Measurements from ENCODE around the gene SEMA4B.

DNA sequence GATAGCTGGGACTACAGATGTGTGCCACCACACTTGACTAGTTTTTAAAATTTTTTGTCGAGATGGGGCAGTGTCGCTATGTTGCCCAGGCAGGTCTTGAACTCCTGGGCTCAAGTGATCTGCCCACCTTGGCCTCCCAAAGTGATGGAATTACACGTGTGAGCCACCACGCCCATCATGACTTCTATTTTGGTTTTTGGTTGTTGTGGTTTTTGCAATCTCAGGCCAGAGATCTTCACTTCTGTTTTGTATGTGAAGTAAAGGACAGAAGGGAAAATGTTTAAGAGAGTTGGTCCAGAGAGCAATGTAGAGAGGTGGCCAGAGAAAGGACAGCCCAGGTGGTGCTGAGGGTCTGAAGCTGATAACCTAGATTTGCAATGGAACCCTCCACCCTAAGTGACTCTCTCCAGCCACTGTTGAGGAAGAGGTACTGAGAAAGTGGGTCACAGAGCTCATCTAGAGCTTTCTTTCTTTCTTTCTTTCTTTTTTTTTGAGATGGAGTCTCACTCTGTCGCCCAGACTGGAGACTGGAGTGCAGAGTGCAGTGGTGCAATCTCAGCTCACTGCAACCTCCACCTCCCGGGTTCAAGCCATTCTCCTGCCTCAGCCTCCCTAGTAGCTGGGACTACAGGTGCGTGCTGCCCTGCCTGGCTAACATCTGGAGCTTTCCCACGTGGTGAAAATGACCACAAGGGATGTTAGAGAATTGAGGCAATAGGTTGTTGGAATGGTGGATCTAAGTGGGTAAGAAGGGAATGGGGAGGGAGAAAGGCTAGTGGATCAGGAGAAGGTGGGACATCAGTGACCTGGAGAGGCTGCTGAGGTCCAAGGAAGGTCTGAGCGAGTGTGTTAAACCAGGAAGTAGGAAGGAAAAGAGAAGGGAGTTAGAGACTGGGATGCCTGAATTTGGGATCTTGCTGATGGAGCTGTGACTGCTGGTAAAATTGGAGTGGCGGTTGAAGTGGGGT, 22.4 kb upstream of the SEMA4B start:
- TF ChIP-seq, protein P1, sequence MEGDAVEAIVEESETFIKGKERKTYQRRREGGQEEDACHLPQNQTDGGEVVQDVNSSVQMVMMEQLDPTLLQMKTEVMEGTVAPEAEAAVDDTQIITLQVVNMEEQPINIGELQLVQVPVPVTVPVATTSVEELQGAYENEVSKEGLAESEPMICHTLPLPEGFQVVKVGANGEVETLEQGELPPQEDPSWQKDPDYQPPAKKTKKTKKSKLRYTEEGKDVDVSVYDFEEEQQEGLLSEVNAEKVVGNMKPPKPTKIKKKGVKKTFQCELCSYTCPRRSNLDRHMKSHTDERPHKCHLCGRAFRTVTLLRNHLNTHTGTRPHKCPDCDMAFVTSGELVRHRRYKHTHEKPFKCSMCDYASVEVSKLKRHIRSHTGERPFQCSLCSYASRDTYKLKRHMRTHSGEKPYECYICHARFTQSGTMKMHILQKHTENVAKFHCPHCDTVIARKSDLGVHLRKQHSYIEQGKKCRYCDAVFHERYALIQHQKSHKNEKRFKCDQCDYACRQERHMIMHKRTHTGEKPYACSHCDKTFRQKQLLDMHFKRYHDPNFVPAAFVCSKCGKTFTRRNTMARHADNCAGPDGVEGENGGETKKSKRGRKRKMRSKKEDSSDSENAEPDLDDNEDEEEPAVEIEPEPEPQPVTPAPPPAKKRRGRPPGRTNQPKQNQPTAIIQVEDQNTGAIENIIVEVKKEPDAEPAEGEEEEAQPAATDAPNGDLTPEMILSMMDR (IDR thresholded peaks at IDR 0.05; ENCODE audit: low read depth, low read length) = no peak
- TF ChIP-seq EZH2phosphoT487 (IDR thresholded peaks at IDR 0.05; ENCODE audit: low read depth) = no peak

Measured in OCI-LY3 (cell line).